IMR-90 (cell line): Measurements from ENCODE around the gene NR1H2. TPM values are rescaled to one million over a fixed set of nuclear protein-coding genes. Genes with fewer than 3 reads are reported as not detected.

Source experiments
- ATAC-seq: fragments of 200-7000 bp; cut with Tn5 transposase; 2 replicates; pipeline ENCODE4 v1.9.1; 2020; ENCODE audit warnings: low read depth, mild to moderate bottlenecking, moderate library complexity
- Bru-seq: library from RNA; stranded (reverse); fragments of 400-500 nt; gene quantifications from one replicate; lab custom pipeline; 2021; lab: Mats Ljungman, UMichigan
- BruChase-seq, 2 experiments: library from RNA; stranded (reverse); fragments of 400-500 nt; gene quantifications; one replicate each; lab custom pipeline; 2021; lab: Mats Ljungman, UMichigan
- BruUV-seq: library from RNA; stranded (reverse); fragments of 400-500 nt; replicated peaks from 2 replicates; lab custom pipeline; 2021; lab: Mats Ljungman, UMichigan
- CTCF ChIA-PET: fragments of 300-600 bp; formaldehyde crosslinking; extraction: SDS; loops from one replicate; lab custom pipeline; 2021; ENCODE audit warnings: antibody characterized with exemption; lab: Yijun Ruan, JAX
- POLR2A ChIA-PET: fragments of 300-600 bp; sonication (Branson Sonifier 250); formaldehyde crosslinking; loops from one replicate; lab custom pipeline; 2022; ENCODE audit warnings: antibody characterized with exemption; ENCODE audit not compliant: unreplicated experiment; lab: Charles Lee
- DNase-seq: peaks from one replicate; pipeline ENCODE4 v3.0.0; 2013
- H2AFZ ChIP-seq: replicated peaks from 2 replicates; pipeline ENCODE3; 2013; ENCODE audit warnings: low read length, mild to moderate bottlenecking; ENCODE audit not compliant: poor library complexity
- H2AK5ac ChIP-seq: 2 replicates; pipeline ENCODE4 v1.6.1; 2013; ENCODE audit warnings: low read depth, low read length, inconsistent platforms
- H2AK9ac ChIP-seq: replicated peaks from 2 replicates; pipeline ENCODE3; 2013; ENCODE audit warnings: mild to moderate bottlenecking, low read depth, low read length, moderate library complexity; ENCODE audit not compliant: poor library complexity
- H2BK120ac ChIP-seq: 2 replicates; pipeline ENCODE4 v1.6.1; 2013; ENCODE audit warnings: low read depth, low read length, inconsistent platforms
- H2BK15ac ChIP-seq: 3 replicates; pipeline ENCODE4 v1.6.1; 2013; ENCODE audit warnings: low read depth, low read length, inconsistent platforms
- H2BK20ac ChIP-seq: 2 replicates; pipeline ENCODE4 v1.6.1; 2013; ENCODE audit warnings: low read depth, mild to moderate bottlenecking, inconsistent platforms, low read length, moderate library complexity
- H2BK5ac ChIP-seq: 2 replicates; pipeline ENCODE4 v1.6.1; 2013; ENCODE audit warnings: mild to moderate bottlenecking, low read depth, low read length, inconsistent platforms; ENCODE audit not compliant: poor library complexity, severe bottlenecking
- H3K14ac ChIP-seq: replicated peaks from 2 replicates; pipeline ENCODE4 v1.6.1; 2013; ENCODE audit warnings: low read depth, low read length, inconsistent platforms
- H3K18ac ChIP-seq: 2 replicates; pipeline ENCODE4 v1.6.1; 2013; ENCODE audit warnings: low read depth, low read length, control low read depth
- H3K23ac ChIP-seq: 2 replicates; pipeline ENCODE4 v1.6.1; 2013; ENCODE audit warnings: low read depth, low read length, inconsistent platforms
- H3K27ac ChIP-seq: 2 replicates; pipeline ENCODE4 v1.5.1; 2013; ENCODE audit warnings: mild to moderate bottlenecking, control low read depth, low read length; ENCODE audit not compliant: insufficient read depth
- H3K27me3 ChIP-seq: 2 replicates; pipeline ENCODE4 v1.6.1; 2013; ENCODE audit warnings: low read length; ENCODE audit not compliant: control insufficient read depth, insufficient read depth
- H3K36me3 ChIP-seq: 2 replicates; pipeline ENCODE4 v1.6.1; 2013; ENCODE audit warnings: low read length, mixed read lengths; ENCODE audit not compliant: control insufficient read depth, insufficient read depth
- H3K4ac ChIP-seq: 2 replicates; pipeline ENCODE4 v1.6.1; 2013; ENCODE audit warnings: low read depth, low read length, inconsistent platforms
- H3K4me1 ChIP-seq: 2 replicates; pipeline ENCODE4 v1.6.1; 2013; ENCODE audit warnings: low read length, mixed read lengths; ENCODE audit not compliant: control insufficient read depth, insufficient read depth
- H3K4me2 ChIP-seq: 2 replicates; pipeline ENCODE4 v1.6.1; 2013; ENCODE audit warnings: low read depth, mild to moderate bottlenecking, control low read depth, low read length, moderate library complexity
- H3K4me3 ChIP-seq: 2 replicates; pipeline ENCODE4 v1.5.1; 2013; ENCODE audit warnings: low read depth, mild to moderate bottlenecking, control low read depth, low read length, moderate library complexity; ENCODE audit not compliant: insufficient read depth
- H3K56ac ChIP-seq: 2 replicates; pipeline ENCODE4 v1.6.1; 2013; ENCODE audit warnings: low read length, inconsistent platforms; ENCODE audit not compliant: insufficient read depth; ENCODE audit errors: extremely low read depth
- H3K79me1 ChIP-seq, 2 experiments: 2 replicates each; pipeline ENCODE4 v1.6.1; 2013; ENCODE audit warnings: low read length in 2 of 2, inconsistent platforms in 1 of 2, low read depth in 1 of 2
- H3K9ac ChIP-seq: 2 replicates; pipeline ENCODE4 v1.6.1; 2013; ENCODE audit warnings: low read depth, low read length, control low read depth
- H3K9me1 ChIP-seq: 2 replicates; pipeline ENCODE4 v1.6.1; 2013; ENCODE audit warnings: low read length, inconsistent platforms; ENCODE audit not compliant: insufficient read depth
- H3K9me3 ChIP-seq: 2 replicates; pipeline ENCODE4 v1.6.1; 2013; ENCODE audit warnings: low read length; ENCODE audit not compliant: control insufficient read depth, insufficient read depth
- H4K20me1 ChIP-seq: 2 replicates; pipeline ENCODE4 v1.6.1; 2013; ENCODE audit warnings: low read length, inconsistent platforms; ENCODE audit not compliant: insufficient read depth
- H4K5ac ChIP-seq: 2 replicates; pipeline ENCODE4 v1.6.1; 2013; ENCODE audit warnings: mild to moderate bottlenecking, low read depth, low read length, control low read depth
- H4K8ac ChIP-seq, 2 experiments: 2 replicates each; pipeline ENCODE4 v1.6.1; 2013; ENCODE audit warnings: low read depth in 2 of 2, low read length in 2 of 2, control low read depth in 1 of 2, inconsistent platforms in 1 of 2
- H4K91ac ChIP-seq: 2 replicates; pipeline ENCODE4 v1.6.1; 2013; ENCODE audit warnings: low read depth, low read length, inconsistent platforms; ENCODE audit not compliant: insufficient read depth
- BHLHE40 ChIP-seq: fragments of 150-350 bp; IDR thresholded peaks from 2 replicates; pipeline ENCODE4 v1.6.1; 2016; ENCODE audit warnings: mild to moderate bottlenecking, low read depth, low read length
- CEBPB ChIP-seq: IDR thresholded peaks from 2 replicates; pipeline ENCODE4 v1.6.1; 2012; ENCODE audit warnings: low read depth, low read length, improper control_type of control experiment
- CHD1 ChIP-seq: IDR thresholded peaks from 2 replicates; pipeline ENCODE4 v1.6.1; 2012; ENCODE audit warnings: low read depth, low read length, improper control_type of control experiment
- CTCF ChIP-seq: conservative IDR thresholded peaks from 2 replicates; pipeline ENCODE4 v1.5.1; 2012; ENCODE audit warnings: mild to moderate bottlenecking, low read depth, low read length, improper control_type of control experiment
- ELK1 ChIP-seq: fragments of 150-350 bp; IDR thresholded peaks from 2 replicates; pipeline ENCODE4 v1.6.1; 2016; ENCODE audit warnings: low read depth, mild to moderate bottlenecking, low read length, moderate library complexity, borderline replicate concordance
- MAZ ChIP-seq: IDR thresholded peaks from 2 replicates; pipeline ENCODE4 v1.6.1; 2012; ENCODE audit warnings: low read depth, mild to moderate bottlenecking, low read length, improper control_type of control experiment, moderate library complexity, borderline replicate concordance
- MXI1 ChIP-seq: IDR thresholded peaks from 2 replicates; pipeline ENCODE4 v1.6.1; 2012; ENCODE audit warnings: low read depth, mild to moderate bottlenecking, low read length, moderate library complexity, borderline replicate concordance
- POLR2A ChIP-seq: IDR thresholded peaks from 2 replicates; pipeline ENCODE4 v1.6.1; 2012; ENCODE audit warnings: mild to moderate bottlenecking, low read depth, low read length
- SMC3 ChIP-seq: fragments of 150-350 bp; IDR thresholded peaks from 2 replicates; pipeline ENCODE4 v1.6.1; 2016; ENCODE audit warnings: low read depth, mild to moderate bottlenecking, antibody characterized with exemption, low read length, moderate library complexity
- WGBS, 2 experiments: methylation state at CpG; one replicate each; pipeline versions ENCODE4 v1.1.5 to v1.1.7; 2013; ENCODE audit warnings: missing lambda C conversion rate in 2 of 2; ENCODE audit not compliant: insufficient read length in 1 of 2; ENCODE audit errors: extremely low coverage in 2 of 2; 5-methylcytosine and 5-hydroxymethylcytosine counted together
- dilution Hi-C: fragments of 300-500 bp; cut with HindIII; formaldehyde crosslinking; loops from one replicate; pipeline ENCODE4 v1.14.3; 2018; ENCODE audit warnings: low sequenced_read_pairs; ENCODE audit not compliant: unreplicated experiment
- in situ Hi-C: fragments of 300-500 bp; cut with MboI; formaldehyde crosslinking; loops from 3 replicates; pipeline ENCODE4 v1.14.3; 2019; ENCODE audit warnings: low sequenced_read_pairs, inconsistent platforms, mixed read lengths
- intact Hi-C: fragments of 100-400 bp; cut with micrococcal nuclease; formaldehyde crosslinking; loops from 2 replicates; pipeline ENCODE4 v1.10.0; 2022
- long read RNA-seq: library from polyadenylated mRNA; unstranded; transcript quantifications from one replicate; pipeline ENCODE4 v2.0.0, GENCODE V29; 2021; ENCODE audit not compliant: unreplicated experiment
- polyA plus RNA-seq, 3 experiments: library from polyadenylated mRNA; depleted of rRNA; stranded (reverse); fragments of >200 nt; gene quantifications; 2 replicates each; pipeline ENCODE4 v1.2.3, GENCODE V29; 2012; ENCODE audit warnings: low replicate concordance in 1 of 3
- total RNA-seq: library from RNA; depleted of rRNA; stranded (reverse); fragments of >200 nt; gene quantifications from 2 replicates; pipeline ENCODE4 v1.2.3, GENCODE V29; 2012; rRNA removed

The NR1H2 gene
- total RNA-seq (34.7 and 37.8 TPM in 2 replicates), polyA plus RNA-seq (2012; rRNA removed) (48.4 and 51.5 TPM in 2 replicates), Bru-seq, nascent RNA (percentile 63 among the genes with signal in this experiment), BruChase-seq, experiment 1, labeled RNA remaining after a 6-hour chase (percentile 69 among the genes with signal in this experiment), BruChase-seq, experiment 2, labeled RNA remaining after a 2-hour chase (percentile 60 among the genes with signal in this experiment)
- 26.9 and 67.7 TPM in 2 replicates for polyA plus RNA-seq (2012; cell fraction: cytosol; rRNA removed)
- 79.8 and 151 TPM in 2 replicates for polyA plus RNA-seq (2012; cell fraction: nucleus; rRNA removed; ENCODE audit: low replicate concordance)
- long read RNA-seq, transcript NR1H2-201 (10 exons, 1,998 nt): major isoform, 141 of 194 reads
- long read RNA-seq, partial matches to known transcripts: 37 of 194 reads
- long read RNA-seq, other reads (novel, unspliced or antisense): 14 of 194 reads

- no TSS peak for BruUV-seq
- H3K27ac ChIP-seq: peak within 1 kb of the TSS; percentile 64
- TF ChIP-seq POLR2A (peak; percentile 93), CEBPB (peak; percentile 82), BHLHE40 (peak; percentile 5; the same call in 1 of the 2 replicates), CHD1 (peak; percentile 94), CTCF (no peak), MXI1 (peak; percentile 51; the same call in 1 of the 2 replicates), ELK1 (peak; percentile 90; the same call in 1 of the 2 replicates), SMC3 (no peak), MAZ (peak; percentile 58)
Observed at GRCh38 chr19:50376166-50377050, at the start of gene NR1H2. NR1H2 (plus strand) TSS chr19:50376457; CDS start chr19:50377606, 1,149 bp downstream.

More at GRCh38 chr19:50376166-50377050, at the start of gene NR1H2:
- H3K4me1 ChIP-seq: no peaks in the 10 kb centered on the region
- H3K4me2 ChIP-seq: peak within 1 kb of the TSS; percentile 92
- H3K36me3 ChIP-seq: peaks cover 32% of the 10 kb centered on the region
- peaks cover 8% of the 10 kb centered on the region for H4K20me1 ChIP-seq
- CTCF ChIA-PET: interaction anchor here (0.6 kb wide), 1 partner anchor 220 kb away, joined by 6 read pairs; no protein-coding TSS in a partner anchor
- H3K9me3 ChIP-seq: no peaks in the 10 kb centered on the region
- intact Hi-C loops (loop anchor here (5.0 kb wide), 1 partner anchor 426 kb away; no protein-coding TSS in a partner anchor), dilution Hi-C loops (no loop called here), in situ Hi-C loops (loop anchor here (5.0 kb wide), 1 partner anchor 346 kb away; the partner anchor contains the start of gene CLEC11A)
- H2BK120ac ChIP-seq: no peak within 1 kb of the TSS
- H2BK5ac ChIP-seq: peak within 1 kb of the TSS; percentile 77
- H3K56ac ChIP-seq: peak within 1 kb of the TSS; percentile 53; the same call in 1 of the 2 replicates
- peaks cover 0 to 30% of the 10 kb centered on the region in 2 experiments for H3K79me1 ChIP-seq
- H3K14ac ChIP-seq: peak within 1 kb of the TSS; percentile 74
- peak within 1 kb of the TSS; percentile 52 for H3K4me3 ChIP-seq
- WGBS, 2 experiments: 1% methylated on average over 19 of the region's 67 CpGs; no CpG with 5 or more reads in 1 of the 2 experiments
- peak within 1 kb of the TSS; percentile 87; the same call in 1 of the 2 replicates for H3K23ac ChIP-seq
- H2AK5ac ChIP-seq: 0 out of 2 replicates have a peak within 1 kb of the TSS, but pooled peaks have one; percentile 61
- POLR2A ChIA-PET: interaction anchor here (1.0 kb wide), 1 partner anchor 429 kb away, joined by 3 read pairs; no protein-coding TSS in a partner anchor
- no peaks in the 10 kb centered on the region for H3K9me1 ChIP-seq
- DNase-seq (peak; percentile 98), ATAC-seq (peak; percentile 97)
- H3K27me3 ChIP-seq: no peaks in the 10 kb centered on the region
- peak within 1 kb of the TSS; percentile 68 for H2AK9ac ChIP-seq
- peak within 1 kb of the TSS; percentile 86 for H4K91ac ChIP-seq
- H2AFZ ChIP-seq: peak within 1 kb of the TSS; percentile 97
- H3K4ac ChIP-seq: peak within 1 kb of the TSS; percentile 78
- H3K9ac ChIP-seq: peak within 1 kb of the TSS; percentile 76
- H4K8ac ChIP-seq: peak within 1 kb of the TSS; percentile 96 to 99
- no peak within 1 kb of the TSS for H2BK15ac ChIP-seq
- H2BK20ac ChIP-seq: no peak within 1 kb of the TSS
- H4K5ac ChIP-seq: peak within 1 kb of the TSS; percentile 95
- H3K18ac ChIP-seq: no peak within 1 kb of the TSS; the same call in none of the 2 replicates
